HEK293T (cell line): ENCODE measurements around the gene PPWD1.

Source experiments
- ARNT ChIP-seq: fragments of 450-650 bp; IDR thresholded peaks from 2 replicates; pipeline ENCODE4 v1.6.1; 2017; ENCODE audit warnings: mild to moderate bottlenecking
- BHLHE40 ChIP-seq: fragments of 450-650 bp; IDR thresholded peaks from 2 replicates; pipeline ENCODE4 v1.6.1; 2016; ENCODE audit warnings: mild to moderate bottlenecking, moderate library complexity, borderline replicate concordance
- FOXK2 ChIP-seq: fragments of 450-650 bp; IDR thresholded peaks from 2 replicates; pipeline ENCODE4 v1.6.1; 2016; ENCODE audit warnings: mild to moderate bottlenecking
- FOXM1 ChIP-seq: fragments of 450-650 bp; IDR thresholded peaks from 2 replicates; pipeline ENCODE4 v1.6.1; 2017; ENCODE audit warnings: mild to moderate bottlenecking, borderline replicate concordance
- HDGF ChIP-seq: fragments of 450-650 bp; IDR thresholded peaks from 2 replicates; pipeline ENCODE4 v1.6.1; 2017; ENCODE audit warnings: antibody characterized with exemption, borderline replicate concordance
- L3MBTL2 ChIP-seq: fragments of 450-650 bp; conservative IDR thresholded peaks from 2 replicates; pipeline ENCODE4 v1.6.1; 2016; ENCODE audit warnings: mild to moderate bottlenecking
- LEF1 ChIP-seq: fragments of 450-650 bp; IDR thresholded peaks from 2 replicates; pipeline ENCODE4 v1.6.1; 2017; ENCODE audit warnings: mild to moderate bottlenecking, borderline replicate concordance
- SP1 ChIP-seq: fragments of 450-650 bp; IDR thresholded peaks from 2 replicates; pipeline ENCODE4 v1.6.1; 2017
- SUZ12 ChIP-seq: fragments of 450-650 bp; IDR thresholded peaks from 2 replicates; pipeline ENCODE4 v1.6.1; 2016; ENCODE audit warnings: mild to moderate bottlenecking
- TARDBP ChIP-seq: fragments of 450-650 bp; IDR thresholded peaks from 2 replicates; pipeline ENCODE4 v1.6.1; 2016
- ZNF384 ChIP-seq: fragments of 450-650 bp; IDR thresholded peaks from 2 replicates; pipeline ENCODE4 v1.6.1; 2016

DNA sequence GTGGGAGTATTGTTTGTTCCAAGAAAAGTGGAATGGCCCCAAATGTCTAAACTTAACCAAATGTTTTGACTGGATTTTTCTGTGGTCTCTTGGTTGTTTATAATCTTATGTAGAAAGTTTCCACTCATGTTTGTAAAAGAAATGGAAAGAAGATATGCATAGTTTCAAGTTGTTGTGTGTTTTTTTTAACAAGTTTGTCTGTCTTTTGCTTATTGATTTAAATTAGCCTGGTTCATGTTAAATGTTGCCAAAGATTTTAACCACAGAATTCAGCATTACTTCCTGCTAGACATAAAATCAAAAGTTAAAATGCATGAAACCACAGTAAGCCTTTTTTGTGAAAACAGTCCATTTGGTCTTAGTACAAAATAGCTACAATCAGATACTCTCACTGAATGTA lies 14.0 kb downstream of the PPWD1 start:
- TF ChIP-seq SP1 (no peak), ARNT (no peak), FOXM1 (no peak), LEF1 (no peak), FOXK2 (no peak), ZNF384 (no peak), BHLHE40 (no peak), TARDBP (no peak), L3MBTL2 (no peak), SUZ12 (no peak), HDGF (no peak)
